H1 (cell line): Measurements from ENCODE around the gene OGFOD2. TPM values are rescaled to one million over a fixed set of nuclear protein-coding genes. Genes with fewer than 3 reads are reported as not detected.

Experiments used
- TEAD4 ChIP-seq: IDR thresholded peaks from 2 replicates; pipeline ENCODE4 v1.6.1; 2012; ENCODE audit warnings: low read depth, low read length, inconsistent platforms, mixed read lengths
- polyA plus RNA-seq, 7 experiments: library from polyadenylated mRNA; depleted of rRNA in 3 of 7; stranded (reverse) in 5 of 7; unstranded in 2 of 7; fragments of >200 nt in 5 of 7; fragments of 200-250 nt in 2 of 7; gene quantifications; 1 replicate in 5 of 7; 2 replicates in 1 of 7; 4 replicates in 1 of 7; pipeline versions ENCODE4 v1.2.1 to v1.2.3, GENCODE V29; 2011 to 2013; ENCODE audit warnings: missing spikeins in 2 of 7, mixed read lengths in 2 of 7
- total RNA-seq: library from RNA; stranded (reverse); fragmentation: NEBNext Ultra II Directional; extraction: Animal tissue kit (Norgen Biotek cat#: 25700); gene quantifications from 2 replicates; pipeline ENCODE4 v1.2.1, GENCODE V29; 2021
- TF ChIP-seq, protein P1 (sequence below), 3 experiments: IDR thresholded peaks; 1 replicate in 2 of 3; 2 replicates in 1 of 3; pipeline versions ENCODE4 v1.5.1 to v1.6.1; 2011; ENCODE audit warnings: low read length in 3 of 3, mild to moderate bottlenecking in 3 of 3, inconsistent platforms in 2 of 3, low read depth in 1 of 3, moderate library complexity in 1 of 3; ENCODE audit not compliant: insufficient read depth in 1 of 3; ENCODE audit errors: control extremely low read depth in 1 of 3

OGFOD2 gene
- total and polyA plus RNA-seq, 2 of the 8 experiments (the other 6 are each of a cell fraction or from before 2014, with no cell fraction given), result 17.3 to 20.3 TPM

DNA sequence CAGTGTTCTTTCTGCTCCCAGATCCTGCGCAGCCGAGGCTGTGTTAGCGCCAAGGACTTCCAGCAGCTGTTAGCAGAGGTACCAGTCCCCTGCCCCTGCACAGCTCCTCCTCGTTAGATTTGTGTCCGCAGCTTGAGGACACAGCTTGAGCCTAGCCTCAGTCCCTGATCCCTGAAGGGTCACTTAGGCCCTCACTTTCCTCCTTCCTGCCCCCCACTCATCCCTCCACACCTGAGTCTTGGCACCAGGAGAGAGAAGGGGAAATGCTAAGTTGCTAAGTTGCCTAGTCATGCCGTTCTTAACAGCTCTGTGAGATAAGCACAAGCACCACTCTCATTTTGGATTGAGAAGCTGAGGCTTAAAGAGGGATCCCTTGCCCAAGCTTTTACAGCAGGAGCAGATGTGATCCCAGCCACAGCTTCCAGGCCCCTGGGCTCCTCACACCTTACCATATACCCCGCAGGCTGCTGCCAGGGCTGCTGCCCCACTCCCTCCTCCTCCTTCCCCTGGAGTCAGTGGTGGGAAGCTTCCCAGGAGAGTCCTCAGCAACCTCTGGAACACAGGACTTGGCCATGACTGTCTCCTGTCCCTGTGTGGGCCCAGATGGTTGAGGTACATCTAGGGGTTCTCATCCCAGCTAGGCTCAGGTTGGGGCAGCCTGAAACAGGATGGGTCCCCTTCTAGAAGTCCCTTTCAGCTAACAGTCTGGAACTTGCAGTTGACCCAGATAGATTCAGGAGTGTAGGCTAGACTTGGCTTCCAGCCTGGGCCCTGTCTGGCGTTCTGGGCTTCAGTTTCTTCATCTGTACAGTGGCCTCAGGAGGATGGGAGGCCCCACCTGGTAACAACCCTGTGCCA, 975 bp downstream of the OGFOD2 start (continued):
- TF ChIP-seq, protein P1, sequence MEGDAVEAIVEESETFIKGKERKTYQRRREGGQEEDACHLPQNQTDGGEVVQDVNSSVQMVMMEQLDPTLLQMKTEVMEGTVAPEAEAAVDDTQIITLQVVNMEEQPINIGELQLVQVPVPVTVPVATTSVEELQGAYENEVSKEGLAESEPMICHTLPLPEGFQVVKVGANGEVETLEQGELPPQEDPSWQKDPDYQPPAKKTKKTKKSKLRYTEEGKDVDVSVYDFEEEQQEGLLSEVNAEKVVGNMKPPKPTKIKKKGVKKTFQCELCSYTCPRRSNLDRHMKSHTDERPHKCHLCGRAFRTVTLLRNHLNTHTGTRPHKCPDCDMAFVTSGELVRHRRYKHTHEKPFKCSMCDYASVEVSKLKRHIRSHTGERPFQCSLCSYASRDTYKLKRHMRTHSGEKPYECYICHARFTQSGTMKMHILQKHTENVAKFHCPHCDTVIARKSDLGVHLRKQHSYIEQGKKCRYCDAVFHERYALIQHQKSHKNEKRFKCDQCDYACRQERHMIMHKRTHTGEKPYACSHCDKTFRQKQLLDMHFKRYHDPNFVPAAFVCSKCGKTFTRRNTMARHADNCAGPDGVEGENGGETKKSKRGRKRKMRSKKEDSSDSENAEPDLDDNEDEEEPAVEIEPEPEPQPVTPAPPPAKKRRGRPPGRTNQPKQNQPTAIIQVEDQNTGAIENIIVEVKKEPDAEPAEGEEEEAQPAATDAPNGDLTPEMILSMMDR (IDR thresholded peaks at IDR 0.05; ENCODE audit: control extremely low read depth in 1 of 3, insufficient read depth in 1 of 3, low read depth in 1 of 3, low read length in 3 of 3), result no peak
- TF ChIP-seq TEAD4, result no peak
